GM18526 (cell line): Measurements from ENCODE around the gene GNA14.

Source experiments
- POLR2A ChIP-seq: IDR thresholded peaks from 3 replicates; pipeline ENCODE4 v1.6.1; 2011; ENCODE audit not compliant: insufficient read length; ENCODE audit errors: extremely low read depth

GNA14 gene

GRCh38 chr9:77495834-77496671, 152.1 kb downstream of the GNA14 start:
- no peak for TF ChIP-seq POLR2A

DNA sequence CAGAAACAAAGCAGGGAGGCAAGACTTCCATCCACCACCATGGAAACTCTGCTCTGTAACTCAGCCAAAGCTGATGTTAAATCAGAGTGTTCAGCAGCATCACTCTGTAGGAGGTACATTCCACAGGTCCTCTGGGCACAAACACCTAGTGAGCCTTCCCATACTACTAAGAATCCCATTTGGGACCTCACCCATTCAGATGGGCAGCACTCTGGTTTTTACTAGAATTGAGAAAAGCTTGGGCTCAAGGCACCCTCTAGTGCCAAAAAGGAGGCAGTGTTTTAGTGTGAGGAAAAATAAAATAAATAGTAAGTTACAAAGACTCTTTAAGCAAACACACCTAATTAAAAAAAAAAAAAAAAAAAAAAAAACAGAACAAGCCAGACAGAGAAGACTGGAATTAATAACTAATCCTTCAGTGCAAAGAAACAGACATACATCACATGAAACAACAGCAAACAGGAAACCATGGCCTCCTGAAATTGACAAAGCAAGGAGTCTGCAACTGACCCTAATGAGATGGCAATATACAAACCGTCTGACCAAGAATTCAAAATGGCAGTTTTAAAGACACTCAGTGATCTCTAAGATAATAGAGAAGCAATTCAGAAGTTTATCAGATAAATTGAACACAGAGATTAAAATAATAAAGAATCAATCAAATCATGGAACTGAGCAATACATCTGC, 159.5 kb downstream of the GNA14 start:
- no peak for TF ChIP-seq POLR2A

DNA sequence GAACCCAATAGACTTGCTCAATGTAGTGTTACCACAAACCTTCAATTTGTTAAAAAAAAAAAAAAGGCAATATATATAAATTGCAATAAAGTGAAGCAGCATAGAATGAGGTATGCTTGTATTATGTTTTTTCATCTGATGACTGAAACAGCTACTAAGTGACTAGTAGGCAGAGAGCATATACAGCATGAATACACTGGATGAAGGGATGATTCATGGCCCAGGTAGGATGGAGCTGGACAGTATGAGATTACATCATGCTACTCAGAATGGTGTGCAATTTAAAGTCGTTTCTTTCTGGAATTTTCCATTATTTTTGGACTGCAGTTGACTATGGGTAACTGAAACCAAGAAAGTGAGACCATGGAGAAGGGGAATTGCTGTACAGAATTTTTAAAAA, 161.2 kb downstream of the GNA14 start:
- no peak for TF ChIP-seq POLR2A

GRCh38 chr9:77486463-77486862, 161.7 kb downstream of the GNA14 start:
- TF ChIP-seq POLR2A, result no peak

- no peak for TF ChIP-seq POLR2A
Observed at GRCh38 chr9:77475641-77476473, 172.3 kb downstream of the GNA14 start.

DNA sequence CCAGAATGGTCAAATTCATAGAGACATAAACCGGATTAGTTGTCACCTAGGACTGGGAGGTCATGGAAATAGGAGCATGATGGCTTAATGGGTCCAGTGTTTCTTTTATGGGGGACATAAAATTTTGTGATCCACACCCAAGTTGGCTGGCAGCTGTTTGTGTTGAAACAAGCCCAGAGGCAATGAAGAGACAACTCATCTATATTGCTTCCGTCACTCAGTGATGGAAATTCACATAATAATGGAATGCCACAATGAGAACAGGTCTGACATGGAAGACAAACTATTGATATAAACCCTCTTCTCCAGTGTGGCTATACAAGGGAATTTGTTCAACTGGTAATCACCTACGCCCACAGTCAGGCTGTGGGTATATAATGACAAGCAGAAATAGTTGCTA, 173.2 kb downstream of the GNA14 start:
- no peak for TF ChIP-seq POLR2A

DNA sequence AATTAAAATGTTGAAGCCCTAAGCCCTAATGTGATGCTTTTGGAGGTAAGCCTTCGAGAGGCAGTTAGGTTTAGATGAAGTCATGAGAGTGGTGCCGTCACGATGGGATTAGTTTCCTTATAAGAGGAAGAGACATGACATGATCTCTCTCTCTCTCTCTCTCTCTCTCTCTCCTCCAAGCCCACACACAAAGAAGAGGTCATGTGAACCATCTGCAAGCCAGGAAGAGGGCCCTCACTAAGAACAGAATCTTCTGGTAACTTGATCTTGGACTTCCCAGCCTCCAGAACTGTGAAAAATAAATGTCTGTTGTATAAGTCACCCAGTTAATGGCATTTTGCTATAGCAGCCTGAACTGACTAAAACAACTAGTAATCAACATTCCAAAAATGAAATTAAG, 175.5 kb downstream of the GNA14 start:
- no peak for TF ChIP-seq POLR2A

- no peak for TF ChIP-seq POLR2A
Observed at GRCh38 chr9:77471572-77471971, 176.6 kb downstream of the GNA14 start.

- no peak for TF ChIP-seq POLR2A
Observed at GRCh38 chr9:77469515-77470231, 178.4 kb downstream of the GNA14 start.

DNA sequence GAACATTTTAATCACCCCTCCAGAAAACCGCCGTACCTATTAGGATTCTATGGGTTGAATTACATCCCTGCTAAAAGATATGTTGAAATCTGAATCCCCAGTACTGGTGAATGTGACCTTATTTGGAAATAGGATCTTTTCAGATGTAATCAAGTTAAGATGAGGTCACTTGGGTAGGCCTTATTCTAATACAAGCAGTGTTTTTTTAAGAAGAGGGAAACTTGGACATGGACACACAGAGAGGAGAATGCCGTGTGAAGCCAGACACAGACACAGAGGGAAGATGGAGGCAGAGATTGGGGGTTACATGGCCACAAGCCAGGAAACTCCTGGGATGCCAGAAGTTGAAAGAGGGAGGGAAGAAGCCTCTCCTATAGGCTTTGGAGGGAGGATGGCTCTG, 183.5 kb downstream of the GNA14 start:
- no peak for TF ChIP-seq POLR2A

GRCh38 chr9:77463151-77463550, 185.0 kb downstream of the GNA14 start:
- no peak for TF ChIP-seq POLR2A

GRCh38 chr9:77462066-77462465, 186.1 kb downstream of the GNA14 start:
- TF ChIP-seq POLR2A, result no peak

- TF ChIP-seq POLR2A, result no peak
Observed at GRCh38 chr9:77460938-77461337, 187.2 kb downstream of the GNA14 start.

DNA sequence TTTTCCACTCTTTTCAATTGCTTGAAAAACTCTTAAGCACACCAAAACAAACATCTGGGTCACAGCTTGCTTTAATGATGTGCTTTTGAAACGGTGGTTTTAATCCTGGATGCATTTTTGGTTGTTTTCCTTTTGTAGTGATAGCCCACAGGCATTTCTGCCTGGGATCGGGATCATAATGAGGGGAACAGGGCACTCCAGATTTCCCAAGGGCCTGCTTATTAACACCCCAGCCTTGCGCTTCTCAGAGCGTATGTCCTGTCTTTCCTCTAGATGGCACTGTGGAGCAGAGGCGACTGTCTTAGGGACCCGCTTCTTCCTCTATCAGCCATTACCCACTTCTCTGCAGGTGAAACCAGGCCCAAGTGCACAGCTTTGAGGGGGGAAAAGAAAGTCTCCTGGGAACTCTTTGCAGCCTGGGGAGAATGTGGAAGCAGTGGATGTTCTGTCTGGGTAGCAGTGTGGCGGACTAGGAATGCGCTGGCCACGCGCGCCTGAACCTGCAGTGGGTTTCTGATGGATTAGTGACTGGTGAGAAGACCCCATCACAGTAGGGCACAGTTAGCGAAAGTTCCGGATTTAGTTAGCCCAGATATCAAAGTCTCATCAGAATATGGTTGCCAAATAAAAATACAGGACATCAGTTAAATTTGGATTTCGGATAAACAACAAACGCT, 190.1 kb downstream of the GNA14 start:
- no peak for TF ChIP-seq POLR2A
